Esophagus (tissue), 2 donors: Measurements from ENCODE around the gene TXNDC11. TPM values are rescaled to one million over a fixed set of nuclear protein-coding genes. Genes with fewer than 3 reads are reported as not detected.

Experiments
- H3K27ac ChIP-seq, 2 donors: one replicate each; pipeline ENCODE4 v1.5.1; 2013; ENCODE audit warnings: low read depth in 2 of 2, mild to moderate bottlenecking in 2 of 2, inconsistent platforms in 1 of 2, low read length in 1 of 2, moderate library complexity in 1 of 2
- H3K27me3 ChIP-seq, 2 donors: one replicate each; pipeline ENCODE4 v1.6.1; 2013; ENCODE audit warnings: low read length in 2 of 2, control low read depth in 1 of 2, mild to moderate bottlenecking in 1 of 2; ENCODE audit not compliant: insufficient read depth in 2 of 2, control insufficient read depth in 1 of 2
- H3K36me3 ChIP-seq, 2 donors: one replicate each; pipeline ENCODE4 v1.6.1; 2013; ENCODE audit warnings: low read length in 1 of 2; ENCODE audit not compliant: control insufficient read depth in 2 of 2, insufficient read depth in 2 of 2
- H3K4me1 ChIP-seq, 2 donors: one replicate each; pipeline ENCODE4 v1.6.1; 2013; ENCODE audit warnings: low read length in 1 of 2; ENCODE audit not compliant: control insufficient read depth in 2 of 2, insufficient read depth in 2 of 2
- H3K4me3 ChIP-seq, 2 donors: one replicate each; pipeline ENCODE4 v1.5.1; 2013; ENCODE audit warnings: low read length in 2 of 2, mild to moderate bottlenecking in 2 of 2, low read depth in 1 of 2, moderate library complexity in 1 of 2
- H3K9me3 ChIP-seq, 2 donors: one replicate each; pipeline ENCODE4 v1.6.1; 2013; ENCODE audit warnings: mild to moderate bottlenecking in 2 of 2, low read depth in 1 of 2, low read length in 1 of 2, moderate library complexity in 1 of 2; ENCODE audit not compliant: control insufficient read depth in 2 of 2, insufficient read depth in 1 of 2
- WGBS, 2 donors: extraction: QIAGEN DNeasy Blood & Tissue Kit; methylation state at CpG; one replicate each; pipeline ENCODE4 v1.1.7; 2013; 5-methylcytosine and 5-hydroxymethylcytosine counted together
- polyA plus RNA-seq, 2 donors: library from polyadenylated mRNA; stranded (reverse); fragments of 200-250 nt; gene quantifications; one replicate each; pipeline ENCODE4 v1.2.3, GENCODE V29; 2013
- donor health status: healthy with polysubstance abuse.
- donor health status: Bipolar disorder and iron deficiency.

Gene TXNDC11
- polyA plus RNA-seq, 2 donors: 21.8 to 24.5 TPM

DNA sequence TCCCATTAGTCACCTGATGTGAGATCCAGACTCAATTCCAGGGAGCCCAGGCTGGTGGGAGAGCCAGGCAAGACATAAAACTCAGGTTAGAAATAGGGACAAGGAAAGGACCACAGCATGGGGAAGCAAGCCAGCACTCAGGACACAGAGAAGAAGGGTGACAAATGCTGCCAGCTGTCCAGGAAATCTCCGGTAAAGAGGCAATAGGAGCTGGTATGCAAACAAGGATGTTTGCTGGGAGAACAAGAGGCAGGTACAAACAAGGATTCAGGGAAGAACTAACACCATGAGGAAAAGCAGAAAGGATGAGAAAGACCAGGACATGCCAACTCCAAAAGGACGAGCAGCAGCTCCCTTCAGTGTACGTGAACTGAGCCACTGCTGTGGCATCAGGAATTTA is 10.2 kb upstream of the TXNDC11 start:
- H3K27me3 ChIP-seq: no peaks in the 10 kb centered on the region
- H3K4me3 ChIP-seq: no peak overlapping the region
- no peak overlapping the region for H3K27ac ChIP-seq
- no peaks in the 10 kb centered on the region for H3K4me1 ChIP-seq
- H3K9me3 ChIP-seq: no peaks in the 10 kb centered on the region
- WGBS, 2 donors: 78 to 90% methylated on average over 3 of the region's 3 CpGs
- peaks cover 20 to 23% of the 10 kb centered on the region in 2 donors for H3K36me3 ChIP-seq

DNA sequence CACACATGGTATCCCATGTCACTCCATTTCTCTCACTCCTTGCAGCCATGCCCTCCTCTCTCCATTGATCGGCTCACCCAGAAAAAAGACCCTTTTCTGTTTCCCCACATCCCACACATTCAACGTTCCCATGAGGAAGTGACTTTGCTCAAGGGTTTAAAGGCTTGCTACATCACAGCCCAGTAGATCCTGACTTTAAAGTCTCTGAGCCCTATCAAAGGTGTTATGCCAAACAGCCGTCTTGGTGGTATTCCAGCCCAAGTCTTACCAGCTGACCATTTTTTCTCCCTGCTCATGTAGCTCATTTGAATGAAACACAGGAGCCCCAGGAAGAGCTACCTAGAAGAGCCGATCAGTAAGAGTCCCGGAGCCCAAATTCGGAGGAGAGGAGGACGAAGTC is 7.4 kb upstream of the TXNDC11 start:
- no peaks in the 10 kb centered on the region for H3K9me3 ChIP-seq
- peaks cover 11 to 16% of the 10 kb centered on the region in 2 donors for H3K36me3 ChIP-seq
- H3K4me3 ChIP-seq: no peak overlapping the region
- no peak overlapping the region for H3K27ac ChIP-seq
- 77 to 87% methylated on average over 7 of the region's 7 CpGs for WGBS, 2 donors
- no peaks in the 10 kb centered on the region for H3K27me3 ChIP-seq
- no peaks in the 10 kb centered on the region for H3K4me1 ChIP-seq

DNA sequence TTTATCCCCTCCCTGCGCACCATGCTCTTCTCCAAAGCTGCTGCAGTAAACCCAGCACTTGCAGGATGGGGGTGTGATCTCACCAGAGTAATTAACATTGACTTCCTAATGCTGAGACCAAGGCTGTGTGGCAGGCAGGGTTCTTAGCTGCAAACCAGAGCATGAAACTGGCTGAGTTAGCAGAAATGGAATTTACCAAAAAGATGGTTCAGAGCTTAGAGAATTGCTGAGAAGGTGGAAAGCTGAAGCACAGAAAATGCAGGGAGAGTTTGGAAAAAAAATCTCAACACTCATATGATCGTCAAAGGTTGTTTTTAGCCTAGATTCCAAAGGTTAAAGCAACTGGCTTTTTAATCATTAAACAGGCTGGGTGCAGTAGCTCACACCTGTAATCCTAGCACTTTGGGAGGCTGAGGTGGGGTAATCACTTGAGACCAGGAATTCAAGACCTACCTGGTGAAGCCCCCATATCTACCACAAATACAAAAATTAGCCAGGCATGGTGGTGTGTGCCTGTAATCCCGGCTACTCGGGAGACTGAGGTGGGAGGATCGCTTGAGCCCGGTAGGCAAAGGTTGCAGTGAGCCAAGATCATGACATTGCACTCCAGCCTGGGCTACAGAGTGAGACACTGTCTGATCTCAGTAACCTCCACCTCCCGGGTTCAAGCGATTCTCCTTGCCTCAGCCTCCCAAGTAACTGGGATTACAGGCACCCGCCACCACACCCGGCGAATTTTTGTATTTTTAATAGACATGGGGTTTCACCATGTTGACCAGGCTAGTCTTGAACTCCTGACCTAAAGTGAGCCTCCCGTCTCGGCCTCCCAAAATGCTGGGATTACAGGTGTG is 6.0 kb upstream of the TXNDC11 start:
- Histone ChIP-seq H3K4me1 (no peaks in the 10 kb centered on the region), H3K4me3 (no peak overlapping the region), H3K27me3 (no peaks in the 10 kb centered on the region), H3K27ac (peak overlapping the region in 1 of 2 donors; percentile 22), H3K36me3 (peaks cover 11 to 16% of the 10 kb centered on the region in 2 donors), H3K9me3 (no peaks in the 10 kb centered on the region)
- WGBS, 2 donors: 76 to 92% methylated on average over 13 of the region's 13 CpGs

DNA sequence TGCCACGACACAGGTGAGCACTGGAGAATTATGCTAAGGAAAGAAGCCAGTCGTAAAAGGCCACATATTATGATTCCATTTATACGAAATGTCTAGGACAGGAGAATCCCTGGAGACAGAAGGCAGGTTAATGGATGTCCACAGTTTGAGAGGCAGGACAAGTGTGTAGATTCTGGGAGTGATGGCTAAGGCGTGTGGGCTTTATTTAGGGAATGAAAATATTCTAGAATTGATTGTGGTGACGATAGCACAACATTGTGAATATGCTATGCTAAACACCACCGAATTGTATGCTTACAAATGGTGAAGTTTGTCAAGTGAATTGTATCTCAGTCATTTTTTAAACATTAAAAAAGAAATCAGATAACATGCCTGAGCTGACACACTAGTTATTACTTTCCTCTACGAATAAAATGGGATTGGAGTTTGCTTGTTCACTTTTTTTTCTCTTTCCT is 5.3 kb upstream of the TXNDC11 start:
- 66 to 80% methylated on average over 7 of the region's 7 CpGs for WGBS, 2 donors
- Histone ChIP-seq H3K4me1 (no peaks in the 10 kb centered on the region), H3K27me3 (no peaks in the 10 kb centered on the region), H3K36me3 (peaks cover 6 to 14% of the 10 kb centered on the region in 2 donors), H3K27ac (no peak overlapping the region), H3K9me3 (no peaks in the 10 kb centered on the region), H3K4me3 (no peak overlapping the region)

DNA sequence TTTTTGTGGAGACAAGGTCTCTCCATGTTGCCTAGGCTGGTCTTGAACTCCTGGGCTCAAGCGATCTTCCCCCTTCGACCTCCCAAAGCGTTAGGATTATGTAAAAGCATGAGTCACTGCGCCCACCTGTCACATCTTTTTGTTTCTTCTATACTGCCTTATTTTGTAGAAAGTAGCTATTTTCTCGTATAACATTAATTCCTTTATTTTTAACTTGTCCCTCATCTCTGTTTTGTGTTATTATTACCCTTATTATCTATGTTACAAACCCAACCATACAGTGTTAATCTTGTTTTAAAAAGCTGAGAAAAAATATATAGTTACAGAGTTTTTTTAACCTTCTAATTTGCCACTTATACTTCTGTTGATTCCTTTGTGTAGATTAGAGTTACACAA is 1.4 kb upstream of the TXNDC11 start:
- H3K4me3 ChIP-seq: no peak overlapping the region
- H3K27ac ChIP-seq: no peak overlapping the region
- WGBS, 2 donors: 85 to 87% methylated on average over 5 of the region's 5 CpGs

DNA sequence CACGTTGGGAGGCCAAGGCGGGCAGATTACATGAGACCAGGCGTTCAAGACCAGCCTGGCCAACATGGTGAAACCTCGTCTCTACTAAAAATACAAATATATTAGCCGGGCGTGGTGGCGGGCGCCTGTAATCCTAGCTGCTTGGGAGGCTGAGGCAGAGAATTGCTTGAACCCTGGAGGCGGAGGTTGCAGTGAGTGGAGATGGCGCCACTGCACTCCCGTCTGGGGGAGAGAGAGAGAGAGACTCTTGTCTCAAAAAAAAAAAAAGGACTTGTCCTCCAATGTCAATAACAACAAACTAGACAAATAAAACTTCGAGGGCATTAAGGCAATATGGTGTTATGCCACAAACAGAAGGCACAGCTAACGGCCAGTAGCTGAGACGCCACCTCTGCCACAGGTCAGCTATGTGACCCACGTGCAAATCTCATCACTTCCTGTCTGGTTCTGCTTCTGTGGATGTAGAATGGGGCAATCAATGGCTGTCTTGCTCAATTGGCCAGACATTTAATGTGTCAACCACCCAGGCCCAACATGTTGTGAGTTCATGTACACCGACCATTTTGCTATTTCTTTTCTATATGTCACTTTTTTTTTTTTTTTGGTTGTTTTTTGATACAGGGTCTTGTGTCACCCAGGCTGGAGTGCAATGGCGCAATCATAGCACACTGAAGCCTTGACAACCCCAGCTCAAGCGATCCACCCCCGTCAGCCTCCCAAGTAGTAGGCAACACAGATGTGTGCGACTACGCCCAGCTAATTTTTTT is 834 bp upstream of the TXNDC11 start:
- peaks cover 0 to 2% of the 10 kb centered on the region in 2 donors for H3K36me3 ChIP-seq
- H3K27me3 ChIP-seq: no peaks in the 10 kb centered on the region
- peak overlapping the region; percentile 64 to 98 for H3K27ac ChIP-seq
- no peaks in the 10 kb centered on the region for H3K4me1 ChIP-seq
- H3K4me3 ChIP-seq: peak overlapping the region; percentile 27 to 56
- 40 to 45% methylated on average over 20 to 21 of the region's 21 CpGs for WGBS, 2 donors
- H3K9me3 ChIP-seq: no peaks in the 10 kb centered on the region

More for the DNA sequence above, 1.4 kb upstream of the TXNDC11 start:
- Histone ChIP-seq H3K9me3 (no peaks in the 10 kb centered on the region), H3K27me3 (no peaks in the 10 kb centered on the region), H3K4me1 (no peaks in the 10 kb centered on the region), H3K36me3 (peaks cover 0 to 4% of the 10 kb centered on the region in 2 donors)

DNA sequence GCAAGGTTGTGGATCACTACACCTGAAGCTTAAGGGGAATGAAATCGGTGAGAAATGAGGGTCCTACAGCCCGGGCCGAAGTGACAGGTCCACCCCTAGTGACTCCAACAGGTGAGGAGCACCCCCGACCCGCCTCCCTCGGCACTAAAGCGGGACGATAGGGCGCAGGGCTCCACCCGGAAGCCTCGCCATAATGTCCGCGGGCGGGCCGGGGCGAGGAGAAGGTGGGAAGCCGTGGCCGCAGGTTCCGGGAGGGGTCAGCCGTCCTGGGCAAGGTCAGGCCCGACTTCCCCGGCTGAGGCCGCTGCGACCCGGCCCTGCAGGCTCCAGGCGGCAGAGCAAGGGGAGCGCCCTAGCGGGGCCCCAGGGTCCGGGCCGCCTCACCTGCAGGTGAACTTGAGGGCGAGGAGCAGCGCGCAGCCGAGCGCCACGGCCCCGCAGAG is 543 bp downstream of the TXNDC11 start:
- no peaks in the 10 kb centered on the region for H3K36me3 ChIP-seq
- H3K27me3 ChIP-seq: no peaks in the 10 kb centered on the region
- peak overlapping the region; percentile 96 to 98 for H3K27ac ChIP-seq
- H3K4me3 ChIP-seq: peak overlapping the region; percentile 83 to 93
- H3K4me1 ChIP-seq: no peaks in the 10 kb centered on the region
- H3K9me3 ChIP-seq: no peaks in the 10 kb centered on the region
- WGBS, 2 donors: 0% methylated on average over 31 to 37 of the region's 37 CpGs

DNA sequence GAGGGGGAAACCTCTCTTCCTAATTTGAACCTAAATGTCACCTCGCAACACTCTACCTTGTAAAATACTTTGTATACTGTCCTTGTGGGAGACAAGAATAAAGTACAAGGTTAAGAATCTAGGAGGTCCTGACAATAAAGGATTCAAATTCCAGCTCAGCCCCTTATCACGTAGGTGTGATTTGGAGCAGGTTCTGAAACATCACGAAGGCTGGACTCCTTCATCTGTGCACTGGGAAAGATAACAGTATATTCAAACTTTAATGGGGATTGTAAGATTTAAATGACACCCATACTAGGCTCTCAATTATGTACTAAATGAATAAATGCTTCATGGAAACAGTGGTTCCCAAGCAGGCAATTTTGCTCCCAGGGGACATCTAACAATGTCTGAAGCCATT is 2.1 kb downstream of the TXNDC11 start:
- WGBS, 2 donors: 40 to 55% methylated on average over 3 of the region's 3 CpGs
- Histone ChIP-seq H3K27ac (peak overlapping the region in 1 of 2 donors; percentile 36), H3K4me1 (no peaks in the 10 kb centered on the region), H3K4me3 (peak overlapping the region in 1 of 2 donors; percentile 83), H3K36me3 (peaks cover 4 to 8% of the 10 kb centered on the region in 2 donors), H3K9me3 (no peaks in the 10 kb centered on the region), H3K27me3 (no peaks in the 10 kb centered on the region)

DNA sequence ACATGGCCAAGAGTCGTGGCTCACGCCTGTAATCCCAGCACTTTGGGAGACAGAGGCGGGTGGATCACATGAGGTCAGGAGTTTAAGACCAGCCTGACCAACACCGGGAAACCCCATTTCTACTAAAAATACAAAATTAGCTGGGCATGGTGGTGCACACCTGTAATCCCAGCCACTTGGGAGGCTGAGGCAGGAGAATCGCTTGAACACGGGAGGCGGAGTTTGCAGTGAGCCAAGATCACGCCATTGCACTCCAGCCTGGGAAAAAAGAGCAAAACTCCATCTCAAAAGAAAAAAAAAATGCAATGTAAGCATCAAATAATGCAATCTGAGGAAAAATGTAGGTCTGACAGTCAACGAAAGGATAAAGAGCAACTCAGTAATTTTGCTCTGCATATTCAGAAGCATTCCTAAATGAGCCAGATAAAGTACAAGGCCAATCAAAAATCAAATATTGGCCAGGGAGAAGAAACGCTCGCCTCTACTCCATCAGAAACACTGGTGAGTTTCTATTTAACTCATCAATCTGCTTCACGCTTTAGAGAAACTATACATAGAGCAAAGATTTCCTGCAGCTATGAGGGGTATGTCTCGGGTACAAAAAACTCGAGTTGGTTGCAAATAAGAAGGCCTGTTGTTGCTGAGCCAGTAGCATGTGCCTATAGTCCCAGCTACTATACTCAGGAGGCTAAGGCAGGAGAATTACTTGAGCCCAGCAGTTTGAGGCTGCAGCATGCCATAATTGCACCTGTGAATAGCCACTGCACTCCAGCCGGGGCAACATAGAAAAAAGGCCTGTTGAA is 3.7 kb downstream of the TXNDC11 start:
- Histone ChIP-seq H3K36me3 (peaks cover 8 to 9% of the 10 kb centered on the region in 2 donors), H3K27ac (no peak overlapping the region), H3K4me1 (no peaks in the 10 kb centered on the region), H3K27me3 (no peaks in the 10 kb centered on the region), H3K4me3 (no peak overlapping the region), H3K9me3 (no peaks in the 10 kb centered on the region)
- 73 to 86% methylated on average over 15 of the region's 15 CpGs for WGBS, 2 donors
